Naive B cell (primary cell): Measurements from ENCODE around the gene PTPRCAP. TPM values are rescaled to one million over a fixed set of nuclear protein-coding genes. Genes with fewer than 3 reads are reported as not detected.
"Not testable (repeated sequence)": the region's sequence is repeated elsewhere in the genome, so short reads cannot be mapped to it uniquely, and the experiment has no call there.

Experiments used
- ATAC-seq, 2 donors: fragments of 150-1000 bp; cut with Tn5 transposase; 2 replicates each; pipeline ENCODE4 v1.10.0; 2021; ENCODE audit warnings: low read depth in 2 of 2, mild to moderate bottlenecking in 2 of 2, moderate library complexity in 2 of 2
- DNase-seq: peaks from one replicate; pipeline ENCODE4 v3.0.0; 2022
- H3K27ac Mint-ChIP-seq, 6 donors: one replicate each; pipeline ENCODE4 v1.8.0; 2020 to 2022; ENCODE audit warnings: mild to moderate bottlenecking in 6 of 6, mixed read lengths in 6 of 6, moderate library complexity in 5 of 6, inconsistent platforms in 2 of 6
- H3K27me3 Mint-ChIP-seq, 3 donors: one replicate each; pipeline ENCODE4 v1.8.0; 2021 to 2022; ENCODE audit warnings: mixed read lengths in 3 of 3, mild to moderate bottlenecking in 1 of 3
- H3K36me3 Mint-ChIP-seq, 2 donors: one replicate each; pipeline ENCODE4 v1.8.0; 2020 to 2022; ENCODE audit warnings: mixed read lengths in 2 of 2, inconsistent platforms in 1 of 2, mild to moderate bottlenecking in 1 of 2
- H3K4me1 Mint-ChIP-seq, 3 donors: one replicate each; pipeline ENCODE4 v1.8.0; 2020 to 2022; ENCODE audit warnings: mixed read lengths in 3 of 3, inconsistent platforms in 1 of 3, mild to moderate bottlenecking in 1 of 3, moderate library complexity in 1 of 3
- H3K4me3 Mint-ChIP-seq, 8 donors: one replicate each; pipeline ENCODE4 v1.8.0; 2020 to 2022; ENCODE audit warnings: mild to moderate bottlenecking in 8 of 8, mixed read lengths in 8 of 8, moderate library complexity in 8 of 8, inconsistent platforms in 2 of 8
- H3K9me3 Mint-ChIP-seq, 7 donors: one replicate each; pipeline ENCODE4 v1.8.0; 2020 to 2022; ENCODE audit warnings: mixed read lengths in 7 of 7, mild to moderate bottlenecking in 5 of 7, inconsistent platforms in 2 of 7, moderate library complexity in 1 of 7
- polyA plus RNA-seq, 6 donors: library from polyadenylated mRNA; unstranded; fragments of 300-500 nt; fragmentation: Illumina TruSeq; gene quantifications; one replicate each; pipeline ENCODE4 v1.2.3, GENCODE V29; 2021; ENCODE audit warnings: low read depth in 6 of 6

PTPRCAP gene
- polyA plus RNA-seq: 1,000 to 10,000 TPM in 3 of 6 donors, 100 to 1,000 TPM in 3; 953 to 1,146 (median 1,009) TPM

- DNase-seq (peak; percentile 82), ATAC-seq (peak; percentile 69 to 71)
- peak within 1 kb of the TSS; percentile 88 to 96 (median 91) for H3K27ac Mint-ChIP-seq
- peaks cover under 1 to 16% of the 10 kb centered on the region in 2 donors for H3K36me3 Mint-ChIP-seq
- H3K4me1 Mint-ChIP-seq: peaks cover 54 to 91% (median 67%) of the 10 kb centered on the region in 3 donors
- H3K9me3 Mint-ChIP-seq: no peaks in the 10 kb centered on the region
- H3K27me3 Mint-ChIP-seq: no peaks in the 10 kb centered on the region
- peak within 1 kb of the TSS; percentile 94 to 98 (median 96) for H3K4me3 Mint-ChIP-seq
Observed at GRCh38 chr11:67437082-67437808, at the start of gene PTPRCAP. TSS of gene PTPRCAP (minus strand) at chr11:67437682. CDS start at chr11:67437619, 63 bp downstream.

GRCh38 chr11:67486481-67487195 lies 49.2 kb upstream of the PTPRCAP start:
- Mint-ChIP-seq H3K4me1 (peaks cover 42 to 72% (median 68%) of the 10 kb centered on the region in 3 donors), H3K4me3 (peak overlapping the region; percentile 33 to 99 (median 80)), H3K36me3 (peaks cover 8 to 22% of the 10 kb centered on the region in 2 donors), H3K9me3 (no peaks in the 10 kb centered on the region), H3K27ac (peak overlapping the region in 3 of 6 donors; percentile 53 to 93 (median 86)), H3K27me3 (no peaks in the 10 kb centered on the region)
- DNase-seq (no peak), ATAC-seq (no peak)

GRCh38 chr11:67485873-67486361 lies 48.4 kb upstream of the PTPRCAP start:
- not testable (repeated sequence) for ATAC-seq, DNase-seq, H3K27me3 Mint-ChIP-seq, H3K9me3 Mint-ChIP-seq
- H3K36me3 Mint-ChIP-seq: peaks cover 8 to 18% of the 10 kb centered on the region in 2 donors
- peak overlapping the region; percentile 24 to 99 (median 80) for H3K4me3 Mint-ChIP-seq
- peak overlapping the region; percentile 47 to 93 (median 82) for H3K27ac Mint-ChIP-seq
- peaks cover 42 to 72% (median 68%) of the 10 kb centered on the region in 3 donors for H3K4me1 Mint-ChIP-seq

- Mint-ChIP-seq H3K9me3 (no peaks in the 10 kb centered on the region), H3K4me3 (peak overlapping the region; percentile 86 to 99 (median 98)), H3K4me1 (peaks cover 42 to 67% (median 66%) of the 10 kb centered on the region in 3 donors), H3K27me3 (no peaks in the 10 kb centered on the region), H3K36me3 (peaks cover 8 to 14% of the 10 kb centered on the region in 2 donors), H3K27ac (peak overlapping the region; percentile 61 to 97 (median 96))
- ATAC-seq: peak; percentile 40 to 45
- peak; percentile 70 for DNase-seq
Observed at GRCh38 chr11:67484847-67485311, 47.4 kb upstream of the PTPRCAP start.

GRCh38 chr11:67483831-67484665 lies 46.6 kb upstream of the PTPRCAP start:
- no peak for ATAC-seq
- Mint-ChIP-seq H3K4me1 (peaks cover 42 to 64% (median 62%) of the 10 kb centered on the region in 3 donors), H3K4me3 (peak overlapping the region; percentile 86 to 99 (median 98)), H3K36me3 (peaks cover 8 to 10% of the 10 kb centered on the region in 2 donors), H3K27me3 (no peaks in the 10 kb centered on the region), H3K27ac (peak overlapping the region; percentile 61 to 99 (median 96)), H3K9me3 (no peaks in the 10 kb centered on the region)
- DNase-seq: no peak

GRCh38 chr11:67482827-67483798 lies 45.6 kb upstream of the PTPRCAP start, which contains the start of gene AIP:
TSS of gene AIP (plus strand) at chr11:67483026. CDS start at chr11:67483159, 133 bp downstream.
- peak; percentile 87 to 88 for ATAC-seq
- Mint-ChIP-seq H3K27ac (peak within 1 kb of the TSS; percentile 88 to 99 (median 98)), H3K9me3 (no peaks in the 10 kb centered on the region)

GRCh38 chr11:67482275-67482826 lies 44.9 kb upstream of the PTPRCAP start:
- Mint-ChIP-seq H3K4me3 (peak overlapping the region; percentile 86 to 99 (median 98)), H3K9me3 (no peaks in the 10 kb centered on the region), H3K27ac (peak overlapping the region; percentile 88 to 99 (median 98)), H3K36me3 (peaks cover 0 to under 1% of the 10 kb centered on the region in 2 donors), H3K4me1 (peaks cover 37 to 52% (median 47%) of the 10 kb centered on the region in 3 donors), H3K27me3 (no peaks in the 10 kb centered on the region)
- ATAC-seq (peak; percentile 14 to 17), DNase-seq (no peak)

More at GRCh38 chr11:67482827-67483798, 45.6 kb upstream of the PTPRCAP start, which contains the start of gene AIP:
- Mint-ChIP-seq H3K27me3 (no peaks in the 10 kb centered on the region), H3K4me3 (peak within 1 kb of the TSS; percentile 86 to 99 (median 98)), H3K36me3 (peaks cover 7 to 8% of the 10 kb centered on the region in 2 donors), H3K4me1 (peaks cover 42 to 59% (median 54%) of the 10 kb centered on the region in 3 donors)
- peak; percentile 94 for DNase-seq

- not testable (repeated sequence) for DNase-seq, H3K4me1 Mint-ChIP-seq, H3K9me3 Mint-ChIP-seq, ATAC-seq, H3K27me3 Mint-ChIP-seq, H3K36me3 Mint-ChIP-seq, H3K27ac Mint-ChIP-seq, H3K4me3 Mint-ChIP-seq
Observed at GRCh38 chr11:67477344-67478050, 40.0 kb upstream of the PTPRCAP start.

GRCh38 chr11:67476692-67477091 lies 39.2 kb upstream of the PTPRCAP start:
- not testable (repeated sequence) for H3K27ac Mint-ChIP-seq, H3K9me3 Mint-ChIP-seq, H3K4me1 Mint-ChIP-seq, H3K36me3 Mint-ChIP-seq, ATAC-seq, H3K27me3 Mint-ChIP-seq, DNase-seq
- peak overlapping the region in 1 of 8 donors; percentile 35 for H3K4me3 Mint-ChIP-seq

GRCh38 chr11:67472882-67473281 lies 35.4 kb upstream of the PTPRCAP start:
- Mint-ChIP-seq H3K27me3 (no peaks in the 10 kb centered on the region), H3K9me3 (no peaks in the 10 kb centered on the region), H3K4me3 (peak overlapping the region in 1 of 8 donors; percentile 57), H3K36me3 (no peaks in the 10 kb centered on the region), H3K4me1 (peaks cover 19 to 24% (median 21%) of the 10 kb centered on the region in 3 donors), H3K27ac (no peak overlapping the region)
- DNase-seq (no peak), ATAC-seq (no peak)
